HepG2 (cell line): ENCODE measurements around the gene GART. TPM values are rescaled to one million over a fixed set of nuclear protein-coding genes. Genes with fewer than 3 reads are reported as not detected.
A peak's percentile ranks its signal among the peaks of the same experiment; 100 is the strongest.

Experiments used
- CAMTA2 ChIP-seq: sonication (generic); formaldehyde crosslinking; IDR thresholded peaks from 2 replicates; pipeline ENCODE4 v1.4.0; 2020; ENCODE audit warnings: mild to moderate bottlenecking, missing genetic modification reagents, borderline replicate concordance
- CEBPG ChIP-seq: IDR thresholded peaks from 2 replicates; pipeline ENCODE4 v1.6.1; 2016
- FOXK1 ChIP-seq: sonication (generic); formaldehyde crosslinking; IDR thresholded peaks from 2 replicates; pipeline ENCODE4 v1.4.0; 2020; ENCODE audit warnings: low read depth, missing genetic modification reagents, borderline replicate concordance
- FOXM1 ChIP-seq: sonication (generic); formaldehyde crosslinking; IDR thresholded peaks from 2 replicates; pipeline ENCODE4 v1.5.0; 2020; ENCODE audit warnings: missing genetic modification reagents
- IRX3 ChIP-seq: sonication (generic); formaldehyde crosslinking; IDR thresholded peaks from 2 replicates; pipeline ENCODE4 v1.8.1; 2023; ENCODE audit warnings: mild to moderate bottlenecking, low read depth, missing genetic modification reagents, borderline replicate concordance
- JUN ChIP-seq: sonication (generic); formaldehyde crosslinking; IDR thresholded peaks from 2 replicates; pipeline ENCODE4 v1.4.0; 2020; ENCODE audit warnings: mild to moderate bottlenecking, missing genetic modification reagents
- MEIS1 ChIP-seq: sonication (generic); formaldehyde crosslinking; IDR thresholded peaks from 2 replicates; pipeline ENCODE4 v1.9.0; 2021; ENCODE audit warnings: mild to moderate bottlenecking, missing genetic modification reagents, moderate library complexity, borderline replicate concordance
- RAD21 ChIP-seq: fragments of 450-650 bp; formaldehyde crosslinking; IDR thresholded peaks from 2 replicates; pipeline ENCODE4 v1.5.0; 2020; ENCODE audit warnings: mild to moderate bottlenecking
- REL ChIP-seq: sonication (generic); formaldehyde crosslinking; conservative IDR thresholded peaks from 2 replicates; pipeline ENCODE4 v1.8.0; 2022; ENCODE audit warnings: mild to moderate bottlenecking, missing genetic modification reagents, moderate library complexity
- SIN3A ChIP-seq: IDR thresholded peaks from 2 replicates; pipeline ENCODE4 v1.6.1; 2011; ENCODE audit warnings: low read depth, mild to moderate bottlenecking, control low read depth, low read length, borderline replicate concordance
- SMAD3 ChIP-seq: sonication (generic); formaldehyde crosslinking; IDR thresholded peaks from 2 replicates; pipeline ENCODE4 v1.4.0; 2020; ENCODE audit warnings: missing genetic modification reagents
- SOX13 ChIP-seq, 3 experiments: fragments of 450-650 bp in 1 of 3; sonication (generic) in 1 of 3; formaldehyde crosslinking in 1 of 3; IDR thresholded peaks in 2 of 3; conservative IDR thresholded peaks in 1 of 3; 2 replicates each; pipeline versions ENCODE4 v1.5.0 to v1.6.1; 2016 to 2020; ENCODE audit warnings: antibody characterized with exemption in 1 of 3, mild to moderate bottlenecking in 1 of 3, missing compliant biosample characterization in 1 of 3, missing genetic modification reagents in 1 of 3, moderate library complexity in 1 of 3
- TEAD2 ChIP-seq: sonication (generic); formaldehyde crosslinking; IDR thresholded peaks from 2 replicates; pipeline ENCODE4 v1.9.0; 2021; ENCODE audit warnings: missing genetic modification reagents
- ZEB1 ChIP-seq: IDR thresholded peaks from 2 replicates; pipeline ENCODE4 v1.6.1; 2012; ENCODE audit warnings: mild to moderate bottlenecking, low read depth, inconsistent platforms; ENCODE audit not compliant: insufficient replicate concordance
- ZFP82 ChIP-seq: sonication (generic); formaldehyde crosslinking; IDR thresholded peaks from 2 replicates; pipeline ENCODE4 v1.5.1; 2020; ENCODE audit warnings: mild to moderate bottlenecking, missing genetic modification reagents, borderline replicate concordance
- ZNF251 ChIP-seq: sonication (generic); formaldehyde crosslinking; IDR thresholded peaks from 2 replicates; pipeline ENCODE4 v1.9.0; 2021; ENCODE audit warnings: mild to moderate bottlenecking, missing genetic modification reagents
- ZNF562 ChIP-seq: sonication (generic); formaldehyde crosslinking; IDR thresholded peaks from 2 replicates; pipeline ENCODE4 v1.8.0; 2022; ENCODE audit warnings: missing genetic modification reagents, borderline replicate concordance
- ZNF816 ChIP-seq: sonication (generic); formaldehyde crosslinking; IDR thresholded peaks from 2 replicates; pipeline ENCODE4 v1.8.0; 2022; ENCODE audit warnings: missing genetic modification reagents, mild to moderate bottlenecking, borderline replicate concordance
- polyA plus RNA-seq, 8 experiments: library from polyadenylated mRNA; depleted of rRNA in 3 of 8; stranded (reverse) in 7 of 8; unstranded in 1 of 8; fragments of >200 nt; fragmentation: Illumina TruSeq in 4 of 8; extraction: Trizol in 4 of 8; gene quantifications; 2 replicates each; pipeline versions ENCODE4 v1.2.1 to v1.2.3, GENCODE V29; 2011 to 2016; ENCODE audit warnings: low read depth in 4 of 8, missing spikeins in 1 of 8, mixed read lengths in 1 of 8; ENCODE audit not compliant: insufficient read depth in 1 of 8
- total RNA-seq, 5 experiments: library from RNA; depleted of rRNA; stranded (reverse); fragments of >200 nt; fragmentation: Illumina TruSeq; extraction: Trizol; gene quantifications; 2 replicates each; pipeline ENCODE4 v1.2.3, GENCODE V29; 2016; ENCODE audit warnings: low read depth in 1 of 5
- TF ChIP-seq, protein P1 (sequence below): conservative IDR thresholded peaks from 2 replicates; pipeline ENCODE4 v1.6.1; 2018; ENCODE audit warnings: missing genetic modification reagents
- TF ChIP-seq, protein P2 (sequence below): sonication (generic); formaldehyde crosslinking; IDR thresholded peaks from 2 replicates; pipeline ENCODE4 v1.5.0; 2020; ENCODE audit warnings: missing genetic modification reagents, mild to moderate bottlenecking, borderline replicate concordance
- TF ChIP-seq, protein P3 (sequence below): sonication (generic); formaldehyde crosslinking; IDR thresholded peaks from 2 replicates; pipeline ENCODE4 v1.4.0; 2020; ENCODE audit warnings: missing genetic modification reagents
- TF ChIP-seq, protein P4 (sequence below): sonication (generic); formaldehyde crosslinking; IDR thresholded peaks from 2 replicates; pipeline ENCODE4 v1.5.0; 2020; ENCODE audit warnings: missing genetic modification reagents

The GART gene
- total and polyA plus RNA-seq, 2 of the 13 experiments (the other 11 are each of a cell fraction or from before 2014, with no cell fraction given), result 17.9 to 109 TPM

DNA sequence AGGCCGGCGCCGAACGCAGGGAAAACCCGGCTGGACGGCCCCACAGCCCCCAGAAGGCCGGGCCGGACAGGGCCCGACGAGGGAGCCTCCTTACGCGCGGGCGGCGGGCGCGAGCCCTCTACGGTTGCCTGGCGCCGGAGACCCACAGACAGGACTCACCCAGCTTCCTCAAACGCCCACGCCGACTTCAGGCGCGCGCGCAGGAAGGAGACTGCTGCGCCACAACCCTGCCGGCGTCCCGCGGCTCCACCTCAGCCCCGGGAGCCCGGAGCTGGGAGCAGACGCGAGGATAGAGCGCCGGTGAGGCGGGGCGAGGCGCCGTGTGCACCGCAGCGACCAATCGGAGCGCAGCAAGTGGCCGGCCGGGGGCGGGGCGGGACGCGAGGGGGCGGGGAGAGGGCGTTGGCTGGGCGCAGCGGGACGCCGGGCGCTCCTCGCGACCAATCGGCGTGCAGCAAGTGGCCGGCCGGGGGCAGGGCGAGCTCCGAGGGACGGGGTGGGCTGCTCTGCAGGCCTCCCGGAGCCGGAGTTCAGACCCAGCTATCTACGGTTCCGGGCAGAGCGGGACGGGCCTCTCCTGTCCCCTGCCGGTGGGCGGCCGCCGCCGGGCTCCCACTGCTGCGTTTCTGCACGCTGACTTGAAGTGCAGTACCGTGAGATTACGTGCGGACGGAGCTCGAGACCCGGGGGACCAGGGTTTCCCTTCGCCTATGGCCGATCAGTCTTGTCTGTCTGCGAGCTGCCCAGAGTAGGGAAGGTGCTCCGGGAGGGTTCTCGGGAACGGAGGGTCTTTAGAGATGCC, 62.0 kb downstream of the GART start, which contains the start of gene TMEM50B (continued):
- TF ChIP-seq, protein P1, sequence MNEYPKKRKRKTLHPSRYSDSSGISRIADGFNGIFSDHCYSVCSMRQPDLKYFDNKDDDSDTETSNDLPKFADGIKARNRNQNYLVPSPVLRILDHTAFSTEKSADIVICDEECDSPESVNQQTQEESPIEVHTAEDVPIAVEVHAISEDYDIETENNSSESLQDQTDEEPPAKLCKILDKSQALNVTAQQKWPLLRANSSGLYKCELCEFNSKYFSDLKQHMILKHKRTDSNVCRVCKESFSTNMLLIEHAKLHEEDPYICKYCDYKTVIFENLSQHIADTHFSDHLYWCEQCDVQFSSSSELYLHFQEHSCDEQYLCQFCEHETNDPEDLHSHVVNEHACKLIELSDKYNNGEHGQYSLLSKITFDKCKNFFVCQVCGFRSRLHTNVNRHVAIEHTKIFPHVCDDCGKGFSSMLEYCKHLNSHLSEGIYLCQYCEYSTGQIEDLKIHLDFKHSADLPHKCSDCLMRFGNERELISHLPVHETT (CRISPR knock-in tag), result peak; percentile 97
- TF ChIP-seq, protein P2, sequence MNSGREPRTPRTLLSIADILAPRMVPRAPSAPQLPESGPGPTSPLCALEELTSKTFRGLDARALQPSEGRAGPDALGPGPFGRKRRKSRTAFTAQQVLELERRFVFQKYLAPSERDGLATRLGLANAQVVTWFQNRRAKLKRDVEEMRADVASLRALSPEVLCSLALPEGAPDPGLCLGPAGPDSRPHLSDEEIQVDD (CRISPR knock-in tag), result no peak
- TF ChIP-seq FOXK1 (CRISPR knock-in tag), result peak; percentile 41; the same call in 1 of the 2 replicates
- TF ChIP-seq, protein P3, sequence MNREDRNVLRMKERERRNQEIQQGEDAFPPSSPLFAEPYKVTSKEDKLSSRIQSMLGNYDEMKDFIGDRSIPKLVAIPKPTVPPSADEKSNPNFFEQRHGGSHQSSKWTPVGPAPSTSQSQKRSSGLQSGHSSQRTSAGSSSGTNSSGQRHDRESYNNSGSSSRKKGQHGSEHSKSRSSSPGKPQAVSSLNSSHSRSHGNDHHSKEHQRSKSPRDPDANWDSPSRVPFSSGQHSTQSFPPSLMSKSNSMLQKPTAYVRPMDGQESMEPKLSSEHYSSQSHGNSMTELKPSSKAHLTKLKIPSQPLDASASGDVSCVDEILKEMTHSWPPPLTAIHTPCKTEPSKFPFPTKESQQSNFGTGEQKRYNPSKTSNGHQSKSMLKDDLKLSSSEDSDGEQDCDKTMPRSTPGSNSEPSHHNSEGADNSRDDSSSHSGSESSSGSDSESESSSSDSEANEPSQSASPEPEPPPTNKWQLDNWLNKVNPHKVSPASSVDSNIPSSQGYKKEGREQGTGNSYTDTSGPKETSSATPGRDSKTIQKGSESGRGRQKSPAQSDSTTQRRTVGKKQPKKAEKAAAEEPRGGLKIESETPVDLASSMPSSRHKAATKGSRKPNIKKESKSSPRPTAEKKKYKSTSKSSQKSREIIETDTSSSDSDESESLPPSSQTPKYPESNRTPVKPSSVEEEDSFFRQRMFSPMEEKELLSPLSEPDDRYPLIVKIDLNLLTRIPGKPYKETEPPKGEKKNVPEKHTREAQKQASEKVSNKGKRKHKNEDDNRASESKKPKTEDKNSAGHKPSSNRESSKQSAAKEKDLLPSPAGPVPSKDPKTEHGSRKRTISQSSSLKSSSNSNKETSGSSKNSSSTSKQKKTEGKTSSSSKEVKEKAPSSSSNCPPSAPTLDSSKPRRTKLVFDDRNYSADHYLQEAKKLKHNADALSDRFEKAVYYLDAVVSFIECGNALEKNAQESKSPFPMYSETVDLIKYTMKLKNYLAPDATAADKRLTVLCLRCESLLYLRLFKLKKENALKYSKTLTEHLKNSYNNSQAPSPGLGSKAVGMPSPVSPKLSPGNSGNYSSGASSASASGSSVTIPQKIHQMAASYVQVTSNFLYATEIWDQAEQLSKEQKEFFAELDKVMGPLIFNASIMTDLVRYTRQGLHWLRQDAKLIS (CRISPR knock-in tag), result 0 out of 2 replicates have a peak, but pooled peaks have one; percentile 63
- no peak for TF ChIP-seq JUN (CRISPR knock-in tag)
- no peak for TF ChIP-seq CAMTA2 (CRISPR knock-in tag)
- TF ChIP-seq FOXM1 (CRISPR knock-in tag), result no peak
- no peak for TF ChIP-seq TEAD2 (CRISPR knock-in tag)
- 0 out of 2 replicates have a peak, but pooled peaks have one; percentile 46 for TF ChIP-seq REL
- TF ChIP-seq SOX13 (IDR thresholded peaks at IDR 0.05), result 0 out of 2 replicates have a peak, but pooled peaks have one; percentile 8
- TF ChIP-seq SOX13 (CRISPR knock-in tag; conservative IDR thresholded peaks at IDR 0.05 in 1 of 2, IDR thresholded peaks at IDR 0.05 in 1 of 2), result peak in 1 of 2 experiments; percentile 20; a peak in 1 of 4 replicates
- peak; percentile 83 for TF ChIP-seq SMAD3
- TF ChIP-seq ZFP82, result no peak
- TF ChIP-seq ZNF251, result no peak
- TF ChIP-seq CEBPG (CRISPR knock-in tag), result no peak
- no peak for TF ChIP-seq ZEB1
- TF ChIP-seq, protein P4, sequence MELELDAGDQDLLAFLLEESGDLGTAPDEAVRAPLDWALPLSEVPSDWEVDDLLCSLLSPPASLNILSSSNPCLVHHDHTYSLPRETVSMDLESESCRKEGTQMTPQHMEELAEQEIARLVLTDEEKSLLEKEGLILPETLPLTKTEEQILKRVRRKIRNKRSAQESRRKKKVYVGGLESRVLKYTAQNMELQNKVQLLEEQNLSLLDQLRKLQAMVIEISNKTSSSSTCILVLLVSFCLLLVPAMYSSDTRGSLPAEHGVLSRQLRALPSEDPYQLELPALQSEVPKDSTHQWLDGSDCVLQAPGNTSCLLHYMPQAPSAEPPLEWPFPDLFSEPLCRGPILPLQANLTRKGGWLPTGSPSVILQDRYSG (CRISPR knock-in tag), result no peak
- TF ChIP-seq SIN3A, result peak; percentile 75; the same call in 1 of the 2 replicates
- TF ChIP-seq ZNF816, result no peak
- TF ChIP-seq RAD21, result peak; percentile 83
- no peak for TF ChIP-seq IRX3 (CRISPR knock-in tag)
- TF ChIP-seq MEIS1, result no peak
- TF ChIP-seq ZNF562, result no peak
